ENCODE data around the gene ZMAT5. TPM values are rescaled to one million over a fixed set of nuclear protein-coding genes. Genes with fewer than 3 reads are reported as not detected.

ZMAT5 gene
- total RNA-seq, 2 donors from 2014 or later, result 16.3 to 18.6 TPM

GRCh38 chr22:29726512-29727130 is 40.2 kb downstream of the ZMAT5 start:
- DNase-seq (ENCODE audit: low spot score in 2 of 2), result no peak
- Mint-ChIP-seq H3K27ac (no peak overlapping the region), H3K36me3 (no peaks in the 10 kb centered on the region), H3K9me3 (no peaks in the 10 kb centered on the region)
- ATAC-seq, result no peak

GRCh38 chr22:29726106-29726505 is 40.7 kb downstream of the ZMAT5 start:
- Mint-ChIP-seq H3K27ac (no peak overlapping the region), H3K36me3 (no peaks in the 10 kb centered on the region), H3K9me3 (no peaks in the 10 kb centered on the region)
- ATAC-seq (no peak), DNase-seq (ENCODE audit: low spot score in 2 of 2) (no peak)

GRCh38 chr22:29724843-29725242 is 42.0 kb downstream of the ZMAT5 start:
- H3K27ac Mint-ChIP-seq, result no peak overlapping the region
- H3K36me3 Mint-ChIP-seq, result no peaks in the 10 kb centered on the region
- ATAC-seq (no peak), DNase-seq (ENCODE audit: low spot score in 2 of 2) (no peak)
- no peaks in the 10 kb centered on the region for H3K9me3 Mint-ChIP-seq

GRCh38 chr22:29723766-29724165 is 43.0 kb downstream of the ZMAT5 start:
- no peak for ATAC-seq
- H3K27ac Mint-ChIP-seq, result no peak overlapping the region
- no peaks in the 10 kb centered on the region for H3K9me3 Mint-ChIP-seq
- DNase-seq (ENCODE audit: low spot score in 2 of 2), result no peak
- H3K36me3 Mint-ChIP-seq, result no peaks in the 10 kb centered on the region

- no peak for DNase-seq (ENCODE audit: low spot score in 2 of 2)
- Mint-ChIP-seq H3K9me3 (no peaks in the 10 kb centered on the region), H3K27ac (no peak overlapping the region), H3K36me3 (no peaks in the 10 kb centered on the region)
- ATAC-seq, result no peak
These were observed 44.2 kb downstream of the ZMAT5 start for GRCh38 chr22:29722587-29722986.

- Mint-ChIP-seq H3K27ac (no peak overlapping the region), H3K9me3 (no peaks in the 10 kb centered on the region)
- no peak for ATAC-seq
These were observed 44.7 kb downstream of the ZMAT5 start for GRCh38 chr22:29722151-29722550.

GRCh38 chr22:29720811-29721323 is 45.9 kb downstream of the ZMAT5 start:
- no peak for ATAC-seq
- Mint-ChIP-seq H3K27ac (no peak overlapping the region), H3K36me3 (no peaks in the 10 kb centered on the region), H3K9me3 (no peaks in the 10 kb centered on the region)
- no peak for DNase-seq (ENCODE audit: low spot score in 2 of 2)

More at GRCh38 chr22:29722151-29722550, 44.7 kb downstream of the ZMAT5 start:
- no peaks in the 10 kb centered on the region for H3K36me3 Mint-ChIP-seq
- no peak for DNase-seq (ENCODE audit: low spot score in 2 of 2)

- H3K9me3 Mint-ChIP-seq, result no peaks in the 10 kb centered on the region
These were observed 46.7 kb downstream of the ZMAT5 start, which contains the start of gene CABP7 for GRCh38 chr22:29719899-29720645. Gene CABP7 (plus strand): TSS chr22:29720003. CDS start chr22:29720425, 422 bp downstream.

GRCh38 chr22:29718949-29719898 is 47.6 kb downstream of the ZMAT5 start:
- Mint-ChIP-seq H3K9me3 (no peaks in the 10 kb centered on the region), H3K27ac (no peak overlapping the region), H3K36me3 (no peaks in the 10 kb centered on the region)
- ATAC-seq (no peak), DNase-seq (ENCODE audit: low spot score in 2 of 2) (no peak)

More at GRCh38 chr22:29719899-29720645, 46.7 kb downstream of the ZMAT5 start, which contains the start of gene CABP7:
- ATAC-seq, result peak; percentile 13 to 46
- Mint-ChIP-seq H3K36me3 (no peaks in the 10 kb centered on the region), H3K27ac (no peak within 1 kb of the TSS)
- DNase-seq (ENCODE audit: low spot score in 2 of 2), result no peak

- no peak overlapping the region for H3K27ac Mint-ChIP-seq
- ATAC-seq (no peak), DNase-seq (ENCODE audit: low spot score in 2 of 2) (no peak)
- H3K9me3 Mint-ChIP-seq, result no peaks in the 10 kb centered on the region
- no peaks in the 10 kb centered on the region for H3K36me3 Mint-ChIP-seq
These were observed 49.0 kb downstream of the ZMAT5 start for GRCh38 chr22:29717789-29718188.

GRCh38 chr22:29716814-29717545 is 49.8 kb downstream of the ZMAT5 start:
- H3K9me3 Mint-ChIP-seq, result no peaks in the 10 kb centered on the region
- ATAC-seq, result no peak
- no peak overlapping the region for H3K27ac Mint-ChIP-seq
- no peaks in the 10 kb centered on the region for H3K36me3 Mint-ChIP-seq
- DNase-seq (ENCODE audit: low spot score in 2 of 2), result peak in 1 of 2 donors; percentile 48

GRCh38 chr22:29715705-29716104 is 51.1 kb downstream of the ZMAT5 start:
- no peak for ATAC-seq
- DNase-seq (ENCODE audit: low spot score in 2 of 2), result no peak
- Mint-ChIP-seq H3K27ac (no peak overlapping the region), H3K36me3 (no peaks in the 10 kb centered on the region), H3K9me3 (no peaks in the 10 kb centered on the region)

GRCh38 chr22:29715240-29715639 is 51.6 kb downstream of the ZMAT5 start:
- DNase-seq (ENCODE audit: low spot score in 2 of 2), result no peak
- ATAC-seq, result no peak
- Mint-ChIP-seq H3K36me3 (no peaks in the 10 kb centered on the region), H3K9me3 (no peaks in the 10 kb centered on the region), H3K27ac (no peak overlapping the region)

- Mint-ChIP-seq H3K27ac (no peak overlapping the region), H3K36me3 (no peaks in the 10 kb centered on the region), H3K9me3 (no peaks in the 10 kb centered on the region)
- ATAC-seq (no peak), DNase-seq (ENCODE audit: low spot score in 2 of 2) (no peak)
These were observed 53.6 kb downstream of the ZMAT5 start for GRCh38 chr22:29713156-29713727.

- no peaks in the 10 kb centered on the region for H3K36me3 Mint-ChIP-seq
- no peaks in the 10 kb centered on the region for H3K9me3 Mint-ChIP-seq
- peak overlapping the region; percentile 24 to 48 for H3K27ac Mint-ChIP-seq
These were observed 54.7 kb downstream of the ZMAT5 start for GRCh38 chr22:29712119-29712518.

More at GRCh38 chr22:29712119-29712518, 54.7 kb downstream of the ZMAT5 start:
- DNase-seq (ENCODE audit: low spot score in 2 of 2), result no peak
- no peak for ATAC-seq

Measured in activated naive CD4-positive, alpha-beta T cell treated with anti-CD3 and anti-CD28 coated beads, Interleukin-2, amount 50 U/mL, for 72 hours (primary cell).